ENCODE measurements around the gene CYGB. TPM values are rescaled to one million over a fixed set of nuclear protein-coding genes. Genes with fewer than 3 reads are reported as not detected.

The CYGB gene
- total and polyA plus RNA-seq, 9 of the 15 experiments (the other 6 are each of a cell fraction or from before 2014, with no cell fraction given), result 0.08 to 0.95 (median 0.18) TPM; not detected in 5

DNA sequence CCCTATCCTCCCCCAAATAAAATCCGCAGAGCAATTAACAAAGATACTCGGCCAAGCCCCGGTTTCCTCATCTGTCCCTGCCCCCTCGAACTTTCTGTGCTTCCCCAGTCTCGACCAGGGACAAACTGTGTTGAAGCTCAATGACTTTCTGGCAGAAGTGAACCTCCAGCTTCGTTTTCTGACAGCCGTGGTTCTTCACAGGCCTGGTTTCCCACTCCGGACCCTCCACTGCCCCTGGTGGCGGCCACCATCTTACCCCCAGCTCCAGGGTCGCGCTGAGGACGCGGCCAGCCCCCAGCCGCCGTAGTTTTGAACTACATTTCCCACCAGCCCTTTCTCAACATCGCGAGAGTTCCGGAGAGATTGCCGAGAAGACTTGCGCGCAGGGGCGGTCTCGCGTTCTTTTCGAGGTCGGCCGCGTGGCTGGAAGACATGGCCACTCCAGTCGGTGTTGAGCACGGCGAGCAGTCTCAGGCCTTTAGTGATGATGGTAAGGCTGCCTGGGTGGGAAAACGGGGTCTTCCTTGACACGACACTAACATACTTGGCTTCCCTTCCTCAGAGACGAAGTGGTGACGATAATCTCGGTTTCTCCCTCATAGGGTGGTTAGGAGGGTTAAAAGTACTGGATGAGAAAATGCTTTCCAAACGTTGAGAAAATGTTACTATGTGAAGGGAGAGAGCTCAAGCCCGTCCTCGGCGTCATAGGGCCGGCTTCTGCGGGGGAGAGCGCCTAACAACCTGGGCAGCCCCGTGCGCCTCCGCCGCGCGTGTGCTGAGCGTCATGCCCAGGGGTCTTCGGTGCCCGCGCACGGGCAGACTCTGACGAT, 20.1 kb upstream of the CYGB start (continued):
- TF ChIP-seq, protein P1, sequence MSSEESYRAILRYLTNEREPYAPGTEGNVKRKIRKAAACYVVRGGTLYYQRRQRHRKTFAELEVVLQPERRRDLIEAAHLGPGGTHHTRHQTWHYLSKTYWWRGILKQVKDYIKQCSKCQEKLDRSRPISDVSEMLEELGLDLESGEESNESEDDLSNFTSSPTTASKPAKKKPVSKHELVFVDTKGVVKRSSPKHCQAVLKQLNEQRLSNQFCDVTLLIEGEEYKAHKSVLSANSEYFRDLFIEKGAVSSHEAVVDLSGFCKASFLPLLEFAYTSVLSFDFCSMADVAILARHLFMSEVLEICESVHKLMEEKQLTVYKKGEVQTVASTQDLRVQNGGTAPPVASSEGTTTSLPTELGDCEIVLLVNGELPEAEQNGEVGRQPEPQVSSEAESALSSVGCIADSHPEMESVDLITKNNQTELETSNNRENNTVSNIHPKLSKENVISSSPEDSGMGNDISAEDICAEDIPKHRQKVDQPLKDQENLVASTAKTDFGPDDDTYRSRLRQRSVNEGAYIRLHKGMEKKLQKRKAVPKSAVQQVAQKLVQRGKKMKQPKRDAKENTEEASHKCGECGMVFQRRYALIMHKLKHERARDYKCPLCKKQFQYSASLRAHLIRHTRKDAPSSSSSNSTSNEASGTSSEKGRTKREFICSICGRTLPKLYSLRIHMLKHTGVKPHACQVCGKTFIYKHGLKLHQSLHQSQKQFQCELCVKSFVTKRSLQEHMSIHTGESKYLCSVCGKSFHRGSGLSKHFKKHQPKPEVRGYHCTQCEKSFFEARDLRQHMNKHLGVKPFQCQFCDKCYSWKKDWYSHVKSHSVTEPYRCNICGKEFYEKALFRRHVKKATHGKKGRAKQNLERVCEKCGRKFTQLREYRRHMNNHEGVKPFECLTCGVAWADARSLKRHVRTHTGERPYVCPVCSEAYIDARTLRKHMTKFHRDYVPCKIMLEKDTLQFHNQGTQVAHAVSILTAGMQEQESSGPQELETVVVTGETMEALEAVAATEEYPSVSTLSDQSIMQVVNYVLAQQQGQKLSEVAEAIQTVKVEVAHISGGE (CRISPR knock-in tag; IDR thresholded peaks at IDR 0.05), result peak in 1 of 3 experiments; percentile 43; a peak in 1 of 6 replicates
- TF ChIP-seq ZKSCAN1 (IDR thresholded peaks at IDR 0.05; ENCODE audit: low read depth, low read length) (peak; percentile 45; the same call in 1 of the 2 replicates), SMARCB1 (IDR thresholded peaks at IDR 0.05; ENCODE audit: insufficient read length, low read depth) (no peak), ZNF408 (CRISPR knock-in tag; IDR thresholded peaks at IDR 0.05; ENCODE audit: low read depth) (no peak), CREBBP (IDR thresholded peaks at IDR 0.05; ENCODE audit: low read depth, low read length) (no peak), PHF20 (IDR thresholded peaks at IDR 0.05; ENCODE audit: partially characterized antibody) (no peak), GABPA (tag; conservative IDR thresholded peaks at IDR 0.05; ENCODE audit: low read depth) (no peak; the same call in 1 of the 2 replicates), MAZ (CRISPR knock-in tag; conservative IDR thresholded peaks at IDR 0.05 in 1 of 2, IDR thresholded peaks at IDR 0.05 in 1 of 2) (peak; percentile 77 to 96), E2F3 (CRISPR knock-in tag; IDR thresholded peaks at IDR 0.05) (0 out of 2 replicates have a peak, but pooled peaks have one; percentile 27), NFE2 (IDR thresholded peaks at IDR 0.05; ENCODE audit: low read depth) (no peak)
- TF ChIP-seq, protein P2, sequence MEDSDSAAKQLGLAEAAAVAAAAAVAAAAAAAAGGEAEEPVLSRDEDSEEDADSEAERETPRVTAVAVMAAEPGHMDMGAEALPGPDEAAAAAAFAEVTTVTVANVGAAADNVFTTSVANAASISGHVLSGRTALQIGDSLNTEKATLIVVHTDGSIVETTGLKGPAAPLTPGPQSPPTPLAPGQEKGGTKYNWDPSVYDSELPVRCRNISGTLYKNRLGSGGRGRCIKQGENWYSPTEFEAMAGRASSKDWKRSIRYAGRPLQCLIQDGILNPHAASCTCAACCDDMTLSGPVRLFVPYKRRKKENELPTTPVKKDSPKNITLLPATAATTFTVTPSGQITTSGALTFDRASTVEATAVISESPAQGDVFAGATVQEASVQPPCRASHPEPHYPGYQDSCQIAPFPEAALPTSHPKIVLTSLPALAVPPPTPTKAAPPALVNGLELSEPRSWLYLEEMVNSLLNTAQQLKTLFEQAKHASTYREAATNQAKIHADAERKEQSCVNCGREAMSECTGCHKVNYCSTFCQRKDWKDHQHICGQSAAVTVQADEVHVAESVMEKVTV (CRISPR knock-in tag; IDR thresholded peaks at IDR 0.05), result 0 out of 2 replicates have a peak, but pooled peaks have one; percentile 27
- TF ChIP-seq, protein P3, sequence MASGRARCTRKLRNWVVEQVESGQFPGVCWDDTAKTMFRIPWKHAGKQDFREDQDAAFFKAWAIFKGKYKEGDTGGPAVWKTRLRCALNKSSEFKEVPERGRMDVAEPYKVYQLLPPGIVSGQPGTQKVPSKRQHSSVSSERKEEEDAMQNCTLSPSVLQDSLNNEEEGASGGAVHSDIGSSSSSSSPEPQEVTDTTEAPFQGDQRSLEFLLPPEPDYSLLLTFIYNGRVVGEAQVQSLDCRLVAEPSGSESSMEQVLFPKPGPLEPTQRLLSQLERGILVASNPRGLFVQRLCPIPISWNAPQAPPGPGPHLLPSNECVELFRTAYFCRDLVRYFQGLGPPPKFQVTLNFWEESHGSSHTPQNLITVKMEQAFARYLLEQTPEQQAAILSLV (tag; IDR thresholded peaks at IDR 0.05), result no peak

All from K562 (cell line).